Fibroblast of skin of left quadriceps (primary cell): ENCODE measurements around the gene LSAMP.
"Not testable (repeated sequence)": the region's sequence is repeated elsewhere in the genome, so short reads cannot be mapped to it uniquely, and the experiment has no call there.

Experiments used
- DNase-seq, 2 experiments: peaks; one replicate each; pipeline ENCODE4 v3.0.0-alpha.2; 2013; ENCODE audit warnings: low read depth in 2 of 2

The LSAMP gene

GRCh38 chr3:115844729-115845128 lies 600.6 kb downstream of the LSAMP start:
- not testable (repeated sequence) for DNase-seq

- no peak for DNase-seq
Observed at GRCh38 chr3:115843206-115843605, 602.1 kb downstream of the LSAMP start.

GRCh38 chr3:115839246-115839645 lies 606.0 kb downstream of the LSAMP start:
- DNase-seq: no peak

- DNase-seq: no peak
Observed at GRCh38 chr3:115838786-115839185, 606.5 kb downstream of the LSAMP start.

- DNase-seq: no peak
Observed at GRCh38 chr3:115836944-115837343, 608.3 kb downstream of the LSAMP start.

GRCh38 chr3:115835946-115836345 lies 609.3 kb downstream of the LSAMP start:
- DNase-seq: no peak

GRCh38 chr3:115834068-115834467 lies 611.2 kb downstream of the LSAMP start:
- peak; percentile 93 to 94 for DNase-seq

GRCh38 chr3:115833074-115833473 lies 612.2 kb downstream of the LSAMP start:
- DNase-seq: peak; percentile 64

GRCh38 chr3:115832265-115832664 lies 613.0 kb downstream of the LSAMP start:
- no peak for DNase-seq

GRCh38 chr3:115831864-115832263 lies 613.4 kb downstream of the LSAMP start:
- DNase-seq: no peak

- DNase-seq: no peak
Observed at GRCh38 chr3:115830764-115831395, 614.4 kb downstream of the LSAMP start.

GRCh38 chr3:115828401-115828800 lies 616.9 kb downstream of the LSAMP start:
- DNase-seq: no peak

- DNase-seq: no peak
Observed at GRCh38 chr3:115827495-115827894, 617.8 kb downstream of the LSAMP start.

- peak; percentile 38 to 52 for DNase-seq
Observed at GRCh38 chr3:115825046-115825445, 620.2 kb downstream of the LSAMP start.

- DNase-seq: no peak
Observed at GRCh38 chr3:115823083-115823482, 622.2 kb downstream of the LSAMP start.

GRCh38 chr3:115822579-115822978 lies 622.7 kb downstream of the LSAMP start:
- no peak for DNase-seq

- DNase-seq: peak; percentile 71 to 72
Observed at GRCh38 chr3:115819785-115820384, 625.4 kb downstream of the LSAMP start.

GRCh38 chr3:115814778-115815380 lies 630.4 kb downstream of the LSAMP start:
- peak; percentile 60 to 62 for DNase-seq

- no peak for DNase-seq
Observed at GRCh38 chr3:115814006-115814405, 631.3 kb downstream of the LSAMP start.

GRCh38 chr3:115808816-115809215 lies 636.5 kb downstream of the LSAMP start:
- no peak for DNase-seq

- peak in 1 of 2 experiments; percentile 30 for DNase-seq
Observed at GRCh38 chr3:115808244-115808643, 637.0 kb downstream of the LSAMP start.

GRCh38 chr3:115806501-115806900 lies 638.8 kb downstream of the LSAMP start:
- DNase-seq: no peak

GRCh38 chr3:115805520-115805919 lies 639.8 kb downstream of the LSAMP start:
- DNase-seq: no peak
